K562 (cell line): Measurements from ENCODE around the gene PRKACA. TPM values are rescaled to one million over a fixed set of nuclear protein-coding genes. Genes with fewer than 3 reads are reported as not detected.

ENCODE experiments used
- FOXP1 ChIP-seq: sonication (generic); formaldehyde crosslinking; IDR thresholded peaks from 2 replicates; pipeline ENCODE4 v1.8.0; 2022; ENCODE audit warnings: mild to moderate bottlenecking, missing genetic modification reagents
- L3MBTL2 ChIP-seq: fragments of 450-650 bp; IDR thresholded peaks from 2 replicates; pipeline ENCODE4 v1.6.1; 2016; ENCODE audit warnings: mild to moderate bottlenecking, moderate library complexity
- MEF2A ChIP-seq: IDR thresholded peaks from 2 replicates; pipeline ENCODE4 v1.6.1; 2011; ENCODE audit warnings: low read depth, mild to moderate bottlenecking, low read length, moderate library complexity; ENCODE audit not compliant: control insufficient read depth
- MGA ChIP-seq: fragments of 450-650 bp; IDR thresholded peaks from 2 replicates; pipeline ENCODE4 v1.6.1; 2016; ENCODE audit warnings: mild to moderate bottlenecking, moderate library complexity
- MYC ChIP-seq, 2 experiments: fragments of 250-450 bp in 1 of 2; sonication (Bioruptor Pico) in 1 of 2; IDR thresholded peaks; 2 replicates each; pipeline versions ENCODE4 v1.5.1 to v1.6.1; 2012 to 2021; ENCODE audit warnings: low read depth in 2 of 2, borderline replicate concordance in 1 of 2, improper control_type of control experiment in 1 of 2, low read length in 1 of 2, mild to moderate bottlenecking in 1 of 2, moderate library complexity in 1 of 2
- NR4A1 ChIP-seq, 2 experiments: fragments of 250-450 bp in 1 of 2; fragments of 450-650 bp in 1 of 2; sonication (Bioruptor Pico) in 1 of 2; IDR thresholded peaks; 2 replicates each; pipeline versions ENCODE4 v1.4.0 to v1.6.1; 2016 to 2020; ENCODE audit warnings: mild to moderate bottlenecking in 2 of 2, missing compliant biosample characterization in 1 of 2, missing genetic modification characterization in 1 of 2, moderate library complexity in 1 of 2
- TEAD4 ChIP-seq, 2 experiments: sonication (generic) in 1 of 2; formaldehyde crosslinking in 1 of 2; IDR thresholded peaks; 2 replicates each; pipeline versions ENCODE4 v1.6.1 to v1.8.0; 2012 to 2022; ENCODE audit warnings: borderline replicate concordance in 1 of 2, inconsistent platforms in 1 of 2, low read length in 1 of 2, mild to moderate bottlenecking in 1 of 2, missing genetic modification reagents in 1 of 2
- TFAP4 ChIP-seq: sonication (generic); formaldehyde crosslinking; IDR thresholded peaks from 2 replicates; pipeline ENCODE4 v1.8.0; 2022; ENCODE audit warnings: missing genetic modification reagents, mild to moderate bottlenecking, moderate library complexity, borderline replicate concordance
- polyA plus RNA-seq, 8 experiments: library from polyadenylated mRNA; depleted of rRNA in 4 of 8; stranded (reverse) in 5 of 8; unstranded in 3 of 8; fragments of >200 nt; fragmentation: Nextera tagmentation in 2 of 8; fragmentation: Illumina TruSeq in 1 of 8; extraction: Ambion mirVana in 2 of 8; extraction: Trizol in 1 of 8; gene quantifications; 2 replicates each; pipeline versions ENCODE4 v1.2.1 to v1.2.3, GENCODE V29; 2011 to 2014; ENCODE audit warnings: inconsistent platforms in 1 of 8, missing spikeins in 1 of 8
- total RNA-seq, 7 experiments: library from RNA; depleted of rRNA in 6 of 7; stranded (reverse); fragments of >200 nt in 6 of 7; fragmentation: Illumina TruSeq in 2 of 7; extraction: Trizol in 2 of 7; gene quantifications; 2 replicates each; pipeline versions ENCODE4 v1.2.1 to v1.2.3, GENCODE V29; 2011 to 2021; ENCODE audit warnings: low replicate concordance in 1 of 7
- TF ChIP-seq, protein P1 (sequence below): sonication (generic); formaldehyde crosslinking; IDR thresholded peaks from 2 replicates; pipeline ENCODE4 v1.9.0; 2022; ENCODE audit warnings: mild to moderate bottlenecking, missing genetic modification reagents
- TF ChIP-seq, protein P2 (sequence below): fragments of 250-450 bp; sonication (Bioruptor Pico); IDR thresholded peaks from 2 replicates; pipeline ENCODE4 v1.5.0; 2020; ENCODE audit warnings: mild to moderate bottlenecking, borderline replicate concordance

The PRKACA gene
- total and polyA plus RNA-seq, 9 of the 15 experiments (the other 6 are each of a cell fraction or from before 2014, with no cell fraction given): 1.2 to 63.1 (median 13.0) TPM

- TF ChIP-seq FOXP1 (CRISPR knock-in tag) (no peak), MYC (IDR thresholded peaks at IDR 0.05; ENCODE audit: low read depth, low read length) (peak; percentile 20; the same call in 1 of the 2 replicates), MYC (CRISPR knock-in tag; IDR thresholded peaks at IDR 0.05; ENCODE audit: borderline replicate concordance, low read depth) (no peak), TEAD4 (IDR thresholded peaks at IDR 0.05; ENCODE audit: low read length) (no peak), TEAD4 (CRISPR knock-in tag; IDR thresholded peaks at IDR 0.05; ENCODE audit: borderline replicate concordance) (no peak), NR4A1 (CRISPR knock-in tag; IDR thresholded peaks at IDR 0.05) (no peak), NR4A1 (tag; IDR thresholded peaks at IDR 0.05) (no peak), TFAP4 (CRISPR knock-in tag) (no peak), MGA (0 out of 2 replicates have a peak, but pooled peaks have one; percentile 36), MEF2A (no peak), L3MBTL2 (peak; percentile 59; the same call in 1 of the 2 replicates)
- TF ChIP-seq, protein P1, sequence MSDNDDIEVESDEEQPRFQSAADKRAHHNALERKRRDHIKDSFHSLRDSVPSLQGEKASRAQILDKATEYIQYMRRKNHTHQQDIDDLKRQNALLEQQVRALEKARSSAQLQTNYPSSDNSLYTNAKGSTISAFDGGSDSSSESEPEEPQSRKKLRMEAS: peak; percentile 75
- TF ChIP-seq, protein P2, sequence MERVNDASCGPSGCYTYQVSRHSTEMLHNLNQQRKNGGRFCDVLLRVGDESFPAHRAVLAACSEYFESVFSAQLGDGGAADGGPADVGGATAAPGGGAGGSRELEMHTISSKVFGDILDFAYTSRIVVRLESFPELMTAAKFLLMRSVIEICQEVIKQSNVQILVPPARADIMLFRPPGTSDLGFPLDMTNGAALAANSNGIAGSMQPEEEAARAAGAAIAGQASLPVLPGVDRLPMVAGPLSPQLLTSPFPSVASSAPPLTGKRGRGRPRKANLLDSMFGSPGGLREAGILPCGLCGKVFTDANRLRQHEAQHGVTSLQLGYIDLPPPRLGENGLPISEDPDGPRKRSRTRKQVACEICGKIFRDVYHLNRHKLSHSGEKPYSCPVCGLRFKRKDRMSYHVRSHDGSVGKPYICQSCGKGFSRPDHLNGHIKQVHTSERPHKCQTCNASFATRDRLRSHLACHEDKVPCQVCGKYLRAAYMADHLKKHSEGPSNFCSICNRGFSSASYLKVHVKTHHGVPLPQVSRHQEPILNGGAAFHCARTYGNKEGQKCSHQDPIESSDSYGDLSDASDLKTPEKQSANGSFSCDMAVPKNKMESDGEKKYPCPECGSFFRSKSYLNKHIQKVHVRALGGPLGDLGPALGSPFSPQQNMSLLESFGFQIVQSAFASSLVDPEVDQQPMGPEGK (CRISPR knock-in tag): no peak
Observed at GRCh38 chr19:14059652-14060155, 57.9 kb downstream of the PRKACA start (continued).
